H1 (cell line): ENCODE data around the gene KRR1. TPM values are rescaled to one million over a fixed set of nuclear protein-coding genes. Genes with fewer than 3 reads are reported as not detected.

Experiments used
- CTCF ChIA-PET: fragments of 300-600 bp; sonication (Branson Sonifier 250); formaldehyde crosslinking; loops from one replicate; lab custom pipeline; 2021; ENCODE audit not compliant: partially characterized antibody; lab: Charles Lee
- POLR2A ChIA-PET: fragments of 300-600 bp; sonication (Branson Sonifier 250); formaldehyde crosslinking; loops from one replicate; lab custom pipeline; 2021; ENCODE audit warnings: inconsistent platforms; ENCODE audit not compliant: partially characterized antibody; lab: Charles Lee
- DNase-seq, 2 experiments: peaks; one replicate each; pipeline versions ENCODE4 v3.0.0 to v3.0.0-alpha.2; 2010 to 2022; ENCODE audit warnings: low spot score in 2 of 2, low read depth in 1 of 2, mixed read lengths in 1 of 2
- FAIRE-seq: peaks from 2 replicates; lab custom pipeline; 2011; peaks lifted over from hg19 to GRCh38; lab: Jason Lieb, UNC
- H2AFZ ChIP-seq: 2 replicates; pipeline ENCODE4 v1.8.1; 2012; ENCODE audit warnings: low read length, inconsistent platforms
- H2AK5ac ChIP-seq: 2 replicates; pipeline ENCODE4 v1.6.1; 2013; ENCODE audit warnings: low read depth, low read length
- H2BK120ac ChIP-seq: replicated peaks from 2 replicates; pipeline ENCODE3; 2013; ENCODE audit warnings: low read depth, low read length, inconsistent platforms
- H2BK12ac ChIP-seq: 2 replicates; pipeline ENCODE4 v1.6.1; 2013; ENCODE audit warnings: low read depth, low read length
- H2BK15ac ChIP-seq: 2 replicates; pipeline ENCODE4 v1.6.1; 2013; ENCODE audit warnings: low read length
- H2BK20ac ChIP-seq: 2 replicates; pipeline ENCODE4 v1.6.1; 2013; ENCODE audit warnings: low read length
- H2BK5ac ChIP-seq: 2 replicates; pipeline ENCODE4 v1.6.1; 2013; ENCODE audit warnings: low read depth, low read length
- H3K14ac ChIP-seq: 2 replicates; pipeline ENCODE4 v1.6.1; 2013; ENCODE audit warnings: inconsistent platforms; ENCODE audit not compliant: insufficient read length
- H3K18ac ChIP-seq: 2 replicates; pipeline ENCODE4 v1.6.1; 2013; ENCODE audit warnings: low read length; ENCODE audit errors: extremely low read depth
- H3K23ac ChIP-seq: 2 replicates; pipeline ENCODE4 v1.6.1; 2013; ENCODE audit warnings: inconsistent platforms; ENCODE audit not compliant: insufficient read length
- H3K23me2 ChIP-seq: 2 replicates; pipeline ENCODE4 v1.6.1; 2013; ENCODE audit warnings: low read depth, low read length
- H3K27ac ChIP-seq: 2 replicates; pipeline ENCODE4 v1.6.1; 2011; ENCODE audit warnings: low read depth, low read length, inconsistent platforms
- H3K27me3 ChIP-seq, 4 experiments: replicated peaks in 1 of 4; 1 replicate in 1 of 4; 2 replicates in 3 of 4; pipeline versions ENCODE4 v1.6.1 to v1.8.1; 2011 to 2013; ENCODE audit warnings: low read length in 3 of 4, mild to moderate bottlenecking in 3 of 4, inconsistent platforms in 2 of 4, mixed read lengths in 2 of 4, moderate library complexity in 1 of 4; ENCODE audit not compliant: control insufficient read depth in 3 of 4, insufficient read depth in 3 of 4; ENCODE audit errors: extremely low read depth in 1 of 4
- H3K36me3 ChIP-seq, 4 experiments: 2 replicates each; pipeline versions ENCODE4 v1.6.1 to v1.8.1; 2011 to 2013; ENCODE audit warnings: mild to moderate bottlenecking in 4 of 4, low read length in 3 of 4, moderate library complexity in 2 of 4, control low read depth in 1 of 4, inconsistent platforms in 1 of 4; ENCODE audit not compliant: insufficient read depth in 4 of 4, control insufficient read depth in 2 of 4
- H3K4ac ChIP-seq: replicated peaks from 2 replicates; pipeline ENCODE3; 2013; ENCODE audit warnings: low read length, low read depth, mixed read lengths, inconsistent platforms; ENCODE audit not compliant: insufficient read length
- H3K4me1 ChIP-seq, 4 experiments: replicated peaks in 1 of 4; 1 replicate in 1 of 4; 2 replicates in 3 of 4; pipeline versions ENCODE4 v1.6.1 to v1.8.1; 2011 to 2013; ENCODE audit warnings: low read length in 3 of 4, inconsistent platforms in 2 of 4, mixed read lengths in 1 of 4; ENCODE audit not compliant: insufficient read depth in 4 of 4, control insufficient read depth in 3 of 4
- H3K4me2 ChIP-seq, 2 experiments: 2 replicates each; pipeline versions ENCODE4 v1.6.1 to v1.8.1; 2011 to 2013; ENCODE audit warnings: low read depth in 2 of 2, low read length in 2 of 2, control low read depth in 1 of 2, inconsistent platforms in 1 of 2, mild to moderate bottlenecking in 1 of 2; ENCODE audit not compliant: insufficient read depth in 1 of 2
- H3K4me3 ChIP-seq, 4 experiments: fragments of 200-600, 300-600 bp in 1 of 4; sonication (generic), shearing (Covaris generic), sonication (Bioruptor Twin) in 1 of 4; 2 replicates each; pipeline versions ENCODE4 v1.5.1 to v1.8.1; 2011 to 2016; ENCODE audit warnings: low read length in 4 of 4, low read depth in 3 of 4, control low read depth in 2 of 4, inconsistent platforms in 2 of 4, mild to moderate bottlenecking in 2 of 4, mixed read lengths in 1 of 4, moderate library complexity in 1 of 4; ENCODE audit not compliant: insufficient read depth in 2 of 4; ENCODE audit errors: extremely low read depth in 1 of 4
- H3K56ac ChIP-seq: replicated peaks from 2 replicates; pipeline ENCODE3; 2013; ENCODE audit warnings: low read depth, mild to moderate bottlenecking, mixed read lengths, low read length, inconsistent platforms; ENCODE audit not compliant: insufficient read length
- H3K79me1 ChIP-seq: 2 replicates; pipeline ENCODE4 v1.6.1; 2013; ENCODE audit warnings: low read depth, low read length, control low read depth
- H3K79me2 ChIP-seq, 2 experiments: 2 replicates each; pipeline versions ENCODE4 v1.6.1 to v1.8.1; 2012 to 2013; ENCODE audit warnings: low read length in 2 of 2, mild to moderate bottlenecking in 2 of 2, inconsistent platforms in 1 of 2; ENCODE audit not compliant: insufficient read depth in 2 of 2, control insufficient read depth in 1 of 2
- H3K9ac ChIP-seq, 4 experiments: replicated peaks in 1 of 4; 1 replicate in 1 of 4; 2 replicates in 3 of 4; pipeline versions ENCODE4 v1.6.1 to v1.8.1; 2011 to 2013; ENCODE audit warnings: low read depth in 3 of 4, low read length in 3 of 4, control low read depth in 2 of 4, mild to moderate bottlenecking in 2 of 4, moderate library complexity in 2 of 4, inconsistent platforms in 1 of 4; ENCODE audit errors: extremely low read depth in 1 of 4
- H3K9me3 ChIP-seq, 2 experiments: 2 replicates each; pipeline versions ENCODE4 v1.6.1 to v1.8.1; 2012 to 2013; ENCODE audit warnings: mild to moderate bottlenecking in 2 of 2, moderate library complexity in 2 of 2, control low read depth in 1 of 2, inconsistent platforms in 1 of 2, low read depth in 1 of 2, low read length in 1 of 2, mixed read lengths in 1 of 2; ENCODE audit not compliant: insufficient read depth in 2 of 2
- H4K20me1 ChIP-seq, 2 experiments: replicated peaks in 1 of 2; 2 replicates each; pipeline versions ENCODE3 to v1.8.1; 2011 to 2013; ENCODE audit warnings: inconsistent platforms in 2 of 2, low read length in 2 of 2, mild to moderate bottlenecking in 1 of 2; ENCODE audit not compliant: insufficient read depth in 2 of 2, control insufficient read depth in 1 of 2
- H4K5ac ChIP-seq: 2 replicates; pipeline ENCODE4 v1.6.1; 2013; ENCODE audit warnings: low read length, low read depth, mixed read lengths, inconsistent platforms; ENCODE audit not compliant: insufficient read length
- H4K8ac ChIP-seq: 2 replicates; pipeline ENCODE4 v1.8.0; 2013; ENCODE audit warnings: mild to moderate bottlenecking, moderate library complexity, low read length, inconsistent platforms; ENCODE audit not compliant: insufficient read depth; ENCODE audit errors: extremely low read depth
- H4K91ac ChIP-seq: replicated peaks from 2 replicates; pipeline ENCODE3; 2013; ENCODE audit warnings: low read length, mixed read lengths, inconsistent platforms; ENCODE audit not compliant: insufficient read length
- CHD2 ChIP-seq: IDR thresholded peaks from 2 replicates; pipeline ENCODE4 v1.6.1; 2012; ENCODE audit warnings: low read length, improper control_type of control experiment
- EGR1 ChIP-seq: IDR thresholded peaks from 2 replicates; pipeline ENCODE4 v1.6.1; 2011; ENCODE audit warnings: low read depth, low read length, borderline replicate concordance
- HDAC2 ChIP-seq, 2 experiments: fragments of 300-600 bp in 1 of 2; sonication (generic) in 1 of 2; IDR thresholded peaks; 2 replicates each; pipeline ENCODE4 v1.6.1; 2011 to 2012; ENCODE audit warnings: low read depth in 2 of 2, low read length in 2 of 2, mild to moderate bottlenecking in 2 of 2, moderate library complexity in 2 of 2, borderline replicate concordance in 1 of 2, inconsistent platforms in 1 of 2
- KDM5A ChIP-seq: fragments of 200-600 bp; IDR thresholded peaks from 2 replicates; pipeline ENCODE4 v1.7.1; 2012; ENCODE audit warnings: mild to moderate bottlenecking, low read length, inconsistent platforms, mixed read lengths
- NRF1 ChIP-seq: IDR thresholded peaks from 2 replicates; pipeline ENCODE4 v1.6.1; 2011; ENCODE audit warnings: mild to moderate bottlenecking, low read depth, low read length, improper control_type of control experiment
- POLR2A ChIP-seq, 2 experiments: IDR thresholded peaks; 1 replicate in 1 of 2; 2 replicates in 1 of 2; pipeline ENCODE4 v1.6.1; 2011; ENCODE audit warnings: low read depth in 2 of 2, low read length in 2 of 2, mild to moderate bottlenecking in 2 of 2; ENCODE audit errors: control extremely low read depth in 1 of 2
- POU5F1 ChIP-seq: IDR thresholded peaks from 2 replicates; pipeline ENCODE4 v1.6.1; 2011; ENCODE audit warnings: low read depth, mild to moderate bottlenecking, low read length, moderate library complexity
- RAD21 ChIP-seq, 2 experiments: IDR thresholded peaks in 1 of 2; conservative IDR thresholded peaks in 1 of 2; 2 replicates each; pipeline ENCODE4 v1.6.1; 2011; ENCODE audit warnings: low read depth in 2 of 2, low read length in 2 of 2, improper control_type of control experiment in 1 of 2, inconsistent platforms in 1 of 2, mild to moderate bottlenecking in 1 of 2, moderate library complexity in 1 of 2
- RBBP5 ChIP-seq: IDR thresholded peaks from 2 replicates; pipeline ENCODE4 v1.7.1; 2012; ENCODE audit warnings: low read depth, mild to moderate bottlenecking, inconsistent platforms, low read length, moderate library complexity, borderline replicate concordance
- SP1 ChIP-seq: IDR thresholded peaks from 2 replicates; pipeline ENCODE4 v1.6.1; 2011; ENCODE audit warnings: low read depth, low read length
- SUZ12 ChIP-seq: fragments of 200-600 bp; sonication (generic); IDR thresholded peaks from 2 replicates; pipeline ENCODE4 v1.6.1; 2012; ENCODE audit warnings: mild to moderate bottlenecking, inconsistent platforms, low read length, moderate library complexity, mixed read lengths
- TAF1 ChIP-seq: IDR thresholded peaks from 2 replicates; pipeline ENCODE4 v1.6.1; 2011; ENCODE audit warnings: mild to moderate bottlenecking, low read depth, low read length
- TAF7 ChIP-seq: optimal IDR thresholded peaks from 2 replicates; pipeline ENCODE3; 2011; ENCODE audit warnings: low read depth, mild to moderate bottlenecking, inconsistent platforms, low read length, moderate library complexity, borderline replicate concordance
- WGBS, 2 experiments: shearing (Covaris generic) in 1 of 2; methylation state at CpG; one replicate each; pipeline versions ENCODE4 v1.1.6 to v1.1.7; 2013 to 2015; ENCODE audit warnings: low lambda C conversion rate in 2 of 2, mixed read lengths in 2 of 2, inconsistent platforms in 1 of 2, low coverage in 1 of 2, missing lambda C conversion rate in 1 of 2; ENCODE audit not compliant: insufficient replicate concordance in 2 of 2, insufficient coverage in 1 of 2, insufficient read length in 1 of 2; ENCODE audit errors: extremely low coverage in 1 of 2, missing lambda C conversion rate in 1 of 2; 5-methylcytosine and 5-hydroxymethylcytosine counted together
- polyA plus RNA-seq, 7 experiments: library from polyadenylated mRNA; depleted of rRNA in 3 of 7; stranded (reverse) in 5 of 7; unstranded in 2 of 7; fragments of >200 nt in 5 of 7; fragments of 200-250 nt in 2 of 7; gene quantifications; 1 replicate in 5 of 7; 2 replicates in 1 of 7; 4 replicates in 1 of 7; pipeline versions ENCODE4 v1.2.1 to v1.2.3, GENCODE V29; 2011 to 2013; ENCODE audit warnings: missing spikeins in 2 of 7, mixed read lengths in 2 of 7
- total RNA-seq: library from RNA; stranded (reverse); fragmentation: NEBNext Ultra II Directional; extraction: Animal tissue kit (Norgen Biotek cat#: 25700); gene quantifications from 2 replicates; pipeline ENCODE4 v1.2.1, GENCODE V29; 2021
- TF ChIP-seq, protein P1 (sequence below): IDR thresholded peaks from 2 replicates; pipeline ENCODE4 v1.6.1; 2011; ENCODE audit warnings: low read length, improper control_type of control experiment

KRR1 gene
- total and polyA plus RNA-seq, 2 of the 8 experiments (the other 6 are each of a cell fraction or from before 2014, with no cell fraction given) = 6.1 to 80.1 TPM

DNA sequence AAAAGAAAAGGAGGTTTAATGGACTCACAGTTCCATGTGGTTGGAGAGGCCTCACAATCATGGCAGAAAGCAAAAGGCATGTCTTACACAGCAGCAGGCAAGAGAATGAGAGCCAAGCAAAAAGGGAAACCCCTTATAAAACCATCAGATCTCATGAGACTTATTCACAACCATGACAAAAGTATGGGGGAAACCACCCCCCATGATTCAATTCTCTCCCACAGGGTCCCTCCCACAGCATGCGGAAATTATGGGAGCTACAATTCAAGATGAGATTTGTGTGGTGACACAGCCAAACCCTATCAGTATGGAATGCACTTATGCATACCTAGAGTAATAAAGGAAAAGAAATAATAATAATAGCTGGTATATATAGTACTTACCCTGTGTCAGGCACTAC lies 35.3 kb downstream of the KRR1 start:
- no peak overlapping the region for H2BK20ac ChIP-seq
- ChIA-PET CTCF (interaction anchor here (0.6 to 4.3 kb wide), 4 partner anchors 8 to 59 kb away, joined by 3 to 33 read pairs (median 4); no protein-coding TSS in a partner anchor), POLR2A (no interaction called here)
- no peaks in the 10 kb centered on the region for H4K20me1 ChIP-seq
- no peak overlapping the region for H2BK5ac ChIP-seq
- no peaks in the 10 kb centered on the region for H3K27me3 ChIP-seq
- H3K27ac ChIP-seq = no peak overlapping the region
- TF ChIP-seq, protein P1, sequence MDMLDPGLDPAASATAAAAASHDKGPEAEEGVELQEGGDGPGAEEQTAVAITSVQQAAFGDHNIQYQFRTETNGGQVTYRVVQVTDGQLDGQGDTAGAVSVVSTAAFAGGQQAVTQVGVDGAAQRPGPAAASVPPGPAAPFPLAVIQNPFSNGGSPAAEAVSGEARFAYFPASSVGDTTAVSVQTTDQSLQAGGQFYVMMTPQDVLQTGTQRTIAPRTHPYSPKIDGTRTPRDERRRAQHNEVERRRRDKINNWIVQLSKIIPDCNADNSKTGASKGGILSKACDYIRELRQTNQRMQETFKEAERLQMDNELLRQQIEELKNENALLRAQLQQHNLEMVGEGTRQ = no peak
- TF ChIP-seq RBBP5 (no peak), HDAC2 (IDR thresholded peaks at IDR 0.05; ENCODE audit: borderline replicate concordance in 1 of 2, low read depth in 2 of 2, low read length in 2 of 2) (no peak), SP1 (no peak), NRF1 (no peak), RAD21 (IDR thresholded peaks at IDR 0.05 in 1 of 2, conservative IDR thresholded peaks at IDR 0.05 in 1 of 2; ENCODE audit: low read depth in 2 of 2, low read length in 2 of 2) (no peak), CHD2 (no peak), POU5F1 (no peak), EGR1 (no peak), POLR2A (IDR thresholded peaks at IDR 0.05; ENCODE audit: control extremely low read depth in 1 of 2, low read depth in 2 of 2, low read length in 2 of 2) (no peak), KDM5A (no peak), TAF1 (no peak), SUZ12 (no peak), TAF7 (no peak)
- H3K9me3 ChIP-seq = no peaks in the 10 kb centered on the region
- no peak overlapping the region for H4K5ac ChIP-seq
- H2BK15ac ChIP-seq = no peak overlapping the region
- no peak overlapping the region for H3K4ac ChIP-seq
- FAIRE-seq (no peak), DNase-seq (no peak)
- H2AFZ ChIP-seq = no peak overlapping the region
- H3K79me2 ChIP-seq = no peaks in the 10 kb centered on the region
- no peak overlapping the region for H3K18ac ChIP-seq
- no peaks in the 10 kb centered on the region for H3K23me2 ChIP-seq
- H3K56ac ChIP-seq = no peak overlapping the region
- H3K4me1 ChIP-seq = peaks cover 0 to 3% (median 0%) of the 10 kb centered on the region in 4 experiments; a peak in 2 of 7 replicates
- H4K8ac ChIP-seq = no peak overlapping the region
- no peak overlapping the region for H2AK5ac ChIP-seq
- H3K4me2 ChIP-seq = no peak overlapping the region
- H3K79me1 ChIP-seq = no peaks in the 10 kb centered on the region
- H3K4me3 ChIP-seq = no peak overlapping the region
- H4K91ac ChIP-seq = no peak overlapping the region
- H2BK12ac ChIP-seq = no peak overlapping the region
- H3K14ac ChIP-seq = no peak overlapping the region
- no peak overlapping the region for H3K9ac ChIP-seq
- 75% methylated on average over 1 of the region's 1 CpG; no CpG with 5 or more reads in 1 of the 2 experiments for WGBS, 2 experiments
- no peaks in the 10 kb centered on the region for H3K36me3 ChIP-seq
- no peak overlapping the region for H3K23ac ChIP-seq
- no peak overlapping the region for H2BK120ac ChIP-seq
